HTERT RPE-1 (cell line): Measurements from ENCODE around the gene BRD3.

ENCODE experiments used
- in situ Hi-C: fragments of 300-500 bp; cut with MboI; formaldehyde crosslinking; loops from 4 replicates; pipeline ENCODE4 v1.14.3; 2020; ENCODE audit warnings: low sequenced_read_pairs

BRD3 gene

DNA sequence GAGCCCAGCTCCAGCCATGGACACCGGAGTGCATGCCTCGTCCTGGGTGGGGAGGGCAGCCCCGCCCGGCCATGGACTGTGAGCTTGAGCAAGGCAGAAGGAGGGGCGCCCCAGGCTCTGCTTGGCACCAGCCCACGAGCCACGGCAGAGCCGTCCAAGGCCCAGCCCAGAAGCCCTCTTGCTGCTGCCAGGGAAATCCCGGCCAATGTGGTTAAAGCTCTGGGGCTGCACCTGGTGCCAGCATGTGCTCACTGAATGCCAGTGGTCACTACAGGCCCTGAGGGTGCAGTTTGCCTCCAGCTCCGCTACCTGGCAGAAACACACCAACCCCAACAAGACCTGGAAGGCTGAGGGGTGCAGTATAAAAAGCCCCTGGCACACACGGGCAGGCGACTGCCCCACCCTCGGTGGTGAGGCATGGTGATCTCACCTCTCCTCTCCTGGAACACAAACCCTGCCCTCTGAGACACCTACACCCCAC, 11.8 kb downstream of the BRD3 start:
- in situ Hi-C loops: no loop called here

DNA sequence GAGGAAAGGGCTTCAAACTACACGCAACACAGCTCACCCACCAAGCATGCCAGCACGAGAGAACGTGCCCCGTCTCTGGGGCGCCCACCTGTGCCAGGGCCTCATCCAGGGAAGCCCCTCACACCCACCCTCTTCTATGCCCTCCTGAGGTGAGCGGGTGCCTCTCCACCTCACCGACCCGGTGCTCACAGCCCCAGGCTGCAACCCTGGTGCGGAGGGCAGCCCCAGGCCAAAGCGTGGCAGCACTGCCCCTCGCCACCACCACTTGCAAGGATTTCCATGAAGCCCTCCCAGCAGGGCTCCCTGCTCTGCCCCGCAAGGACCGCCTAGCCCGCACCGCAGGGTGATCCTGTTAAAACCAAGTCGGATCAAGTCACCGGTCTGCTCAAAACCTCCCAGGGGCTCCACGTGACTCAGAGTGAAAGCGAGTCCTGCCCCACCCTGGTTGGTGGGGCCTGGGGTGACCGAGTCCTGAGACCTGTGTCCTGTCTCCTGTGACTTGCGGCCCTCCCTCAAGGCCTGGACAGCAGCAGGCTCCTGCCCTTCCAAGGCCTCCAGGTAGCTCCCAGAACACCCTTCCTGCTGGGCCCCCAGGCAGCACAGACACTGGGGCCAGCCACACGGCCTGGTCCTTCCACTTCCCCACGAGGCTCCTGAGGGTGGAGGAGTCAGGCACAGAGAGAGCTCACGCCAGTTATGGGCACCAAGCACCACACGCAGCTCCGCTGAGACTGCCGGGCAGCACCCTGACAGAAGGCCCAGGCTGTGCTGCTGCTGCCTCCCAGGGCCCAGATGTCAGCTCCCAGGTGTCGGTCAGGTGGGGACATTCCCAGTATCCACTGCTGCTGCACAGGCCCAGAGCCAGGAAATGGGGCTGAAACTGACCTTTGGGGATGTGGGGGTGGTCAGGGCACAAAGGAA, 12.7 kb downstream of the BRD3 start:
- in situ Hi-C loops: no loop called here

DNA sequence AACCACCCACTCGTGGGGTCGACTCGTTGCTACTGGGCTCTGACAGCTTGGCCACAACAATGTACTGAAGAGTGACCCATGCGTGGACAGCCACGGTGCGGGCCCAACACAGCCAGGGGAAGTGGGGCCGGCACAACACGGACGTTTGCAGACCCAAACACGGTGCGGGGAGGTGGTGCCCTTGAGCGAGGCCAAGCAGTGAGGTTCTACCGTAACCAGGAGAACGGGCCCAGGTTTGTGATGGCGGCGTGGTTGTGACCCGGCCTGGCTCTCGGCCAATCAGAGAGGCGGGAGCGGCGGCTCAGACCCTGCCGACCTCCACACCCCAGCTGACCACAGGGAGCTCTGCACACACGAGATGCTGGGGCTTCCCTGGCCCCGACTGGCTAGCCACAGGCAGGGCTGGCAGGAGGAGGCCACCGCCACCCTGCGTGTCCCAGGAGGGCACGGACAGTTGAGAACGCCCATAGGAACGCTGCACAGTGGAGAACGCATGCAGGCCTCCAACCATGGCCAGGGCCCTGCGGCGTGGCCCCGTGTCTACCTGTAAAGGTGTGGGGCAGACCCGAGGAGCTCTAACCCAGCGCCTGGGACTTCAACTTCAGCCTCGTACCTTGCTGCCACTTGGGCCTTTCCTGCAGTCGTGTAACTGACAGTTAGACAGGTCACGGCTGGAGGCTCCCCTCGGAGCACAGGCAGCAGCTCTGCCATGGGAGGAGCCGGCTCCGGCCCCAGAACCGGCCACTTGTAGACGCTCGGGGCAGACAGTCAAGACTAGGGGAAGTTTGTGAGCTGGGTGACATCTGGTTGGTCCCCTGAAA, 13.7 kb downstream of the BRD3 start:
- in situ Hi-C loops: no loop called here

DNA sequence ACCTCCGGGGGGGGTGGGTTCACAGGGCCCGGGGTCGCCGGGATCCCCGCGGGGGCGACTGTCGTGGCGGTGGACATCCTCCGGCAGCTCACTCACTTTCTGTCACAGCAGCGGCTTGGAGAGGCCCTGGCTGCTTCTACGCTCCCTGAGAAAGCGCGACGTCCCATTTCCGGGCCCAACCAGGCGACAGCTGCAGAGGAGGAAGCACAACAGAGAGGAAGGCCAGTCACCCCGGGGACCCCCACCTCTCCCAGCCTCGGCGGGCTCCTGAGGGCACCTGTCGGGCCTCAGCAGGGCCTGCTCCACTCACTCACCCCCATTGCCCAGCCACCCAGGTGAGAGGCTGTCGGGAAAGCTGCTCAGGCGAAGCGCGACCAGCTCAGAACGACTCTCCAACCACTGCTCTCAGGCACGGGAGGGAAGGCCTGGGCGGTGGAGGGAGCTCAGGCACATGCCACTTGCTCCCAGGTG, 14.4 kb downstream of the BRD3 start:
- in situ Hi-C loops: no loop called here

DNA sequence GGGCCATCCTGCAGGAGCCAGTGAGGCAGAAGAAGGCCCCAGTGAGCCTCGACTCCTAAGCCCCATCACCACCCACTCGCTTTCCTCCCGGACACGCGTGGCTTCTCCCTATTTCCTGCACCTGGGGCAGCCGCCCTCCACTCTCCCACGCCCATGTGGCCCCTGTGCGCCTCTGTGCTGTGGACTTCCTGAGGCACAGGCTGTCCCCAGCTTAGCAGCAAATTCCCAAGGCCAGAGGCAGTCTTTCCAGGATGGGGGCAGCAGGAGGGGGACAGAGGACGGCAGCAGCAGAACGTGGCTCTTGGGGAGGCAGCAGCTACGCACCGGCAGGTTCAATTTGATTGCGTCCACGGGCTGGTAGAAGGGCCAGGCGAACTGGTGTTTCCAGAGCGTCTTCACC, 14.9 kb downstream of the BRD3 start:
- in situ Hi-C loops: no loop called here

DNA sequence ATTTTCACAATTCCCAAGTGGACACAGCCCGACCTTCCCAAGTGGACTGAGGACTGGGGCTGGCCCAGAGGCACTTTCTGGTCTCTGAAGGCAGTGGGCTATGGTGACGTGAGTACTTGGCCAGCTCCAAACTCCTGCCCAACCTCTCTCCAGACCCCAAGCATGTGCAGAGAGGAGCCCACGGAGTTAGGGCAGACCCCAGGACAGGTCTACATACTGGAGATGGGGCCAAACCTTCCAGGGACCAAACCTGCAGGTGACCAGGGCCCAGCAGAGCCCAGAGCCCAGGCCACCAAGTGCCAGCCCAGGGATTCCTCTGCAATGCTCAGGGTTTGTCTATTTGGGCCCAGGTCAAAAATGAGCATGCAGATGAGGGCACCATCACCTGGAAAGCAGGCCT, 15.3 kb downstream of the BRD3 start:
- in situ Hi-C loops: no loop called here

DNA sequence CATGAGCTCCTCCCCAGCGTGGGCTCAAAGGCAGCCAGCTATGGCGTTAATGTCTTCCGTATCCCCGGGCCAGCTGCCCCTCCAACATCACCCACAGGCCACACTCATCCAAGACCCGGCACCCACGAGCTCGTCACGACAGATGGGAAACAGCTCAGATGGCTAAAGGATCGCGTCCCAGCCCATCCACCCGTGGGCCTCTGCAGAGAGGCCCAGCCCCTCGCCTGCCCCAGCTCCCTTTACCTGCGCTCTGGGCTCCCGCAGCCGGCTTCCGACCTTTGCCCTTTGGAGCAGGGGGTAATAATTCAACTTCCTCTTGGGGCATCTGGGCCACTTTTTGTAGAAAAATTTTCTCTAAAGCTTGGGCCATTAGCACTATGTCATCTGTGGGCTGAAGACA, 16.5 kb downstream of the BRD3 start:
- in situ Hi-C loops: no loop called here

DNA sequence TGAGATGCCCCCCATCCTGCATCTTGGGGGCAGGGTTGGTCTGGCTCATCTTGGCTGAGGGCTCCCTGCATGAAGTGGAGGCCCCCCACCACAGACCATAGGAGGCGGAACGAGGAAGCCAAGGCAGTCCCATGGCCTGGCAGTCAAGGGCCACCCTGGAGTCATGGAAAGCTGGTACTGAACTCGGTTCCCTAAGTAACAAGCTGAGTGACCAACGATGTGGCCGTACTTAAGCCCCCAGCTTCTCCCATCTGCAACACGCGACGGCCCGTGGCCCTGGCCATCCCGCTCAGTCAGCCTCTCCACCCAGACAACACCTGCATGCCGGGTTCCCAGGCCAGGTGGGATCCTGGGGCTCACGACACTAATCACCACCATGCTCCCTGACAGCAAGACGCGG, 17.1 kb downstream of the BRD3 start:
- in situ Hi-C loops: no loop called here

DNA sequence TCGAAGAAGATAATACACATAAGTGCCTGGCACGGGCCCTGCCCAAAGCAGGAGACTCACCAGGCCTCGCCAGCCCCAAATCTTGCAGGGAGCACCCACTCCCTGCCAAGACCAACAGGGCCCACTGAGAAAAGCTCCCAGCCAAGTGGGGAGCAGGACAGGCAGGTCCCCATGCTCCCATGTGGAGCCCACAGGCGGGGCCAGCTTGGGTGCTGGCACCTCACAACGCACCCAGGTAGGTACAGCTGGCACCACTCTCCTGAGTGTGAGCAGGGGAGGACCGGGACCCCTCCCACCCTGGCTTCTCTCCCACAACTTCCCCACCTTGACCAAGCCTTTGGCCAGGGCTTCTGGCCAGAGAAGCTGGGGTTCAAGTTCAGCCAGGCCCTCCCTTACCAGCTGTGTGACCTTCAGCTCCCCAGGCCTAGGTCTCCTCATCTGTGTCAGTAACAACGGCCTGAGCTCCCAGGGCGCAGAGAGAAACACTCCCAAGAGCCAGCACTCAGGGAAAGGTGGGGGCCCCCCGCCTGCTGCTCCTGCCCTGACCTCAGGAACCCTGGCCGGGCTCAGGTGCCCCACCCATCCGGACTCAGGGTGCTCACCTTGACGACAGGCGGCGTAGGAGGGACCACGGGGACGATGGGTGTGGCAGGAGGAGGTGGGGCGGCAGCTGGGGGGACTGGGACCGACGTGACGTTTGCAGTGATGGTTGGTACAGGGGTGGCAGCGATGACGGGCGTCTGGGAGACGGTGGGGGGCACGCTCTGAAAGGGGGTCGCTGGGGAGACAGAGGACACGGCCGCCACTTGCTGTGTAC, 17.8 kb downstream of the BRD3 start:
- in situ Hi-C loops: no loop called here

DNA sequence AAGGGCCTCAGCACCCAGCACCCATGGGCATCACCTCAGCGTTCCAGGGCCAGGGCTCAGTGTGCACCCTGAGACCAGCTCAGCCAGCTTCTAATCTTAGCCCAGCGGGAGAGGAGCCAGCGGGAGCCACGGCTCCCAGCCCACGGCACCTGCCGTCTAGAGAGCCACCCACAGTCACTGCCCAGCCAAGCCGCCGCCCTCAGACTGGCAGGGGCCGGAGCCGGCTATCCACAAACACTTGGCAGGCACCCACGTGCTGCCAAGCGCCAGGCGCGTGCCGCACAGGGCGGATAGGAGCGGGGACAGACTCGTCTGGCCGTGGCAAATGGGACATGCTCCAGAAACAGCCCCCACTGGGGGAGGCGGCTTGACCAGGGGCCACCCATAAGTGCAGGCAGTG, 18.6 kb downstream of the BRD3 start:
- in situ Hi-C loops: no loop called here

DNA sequence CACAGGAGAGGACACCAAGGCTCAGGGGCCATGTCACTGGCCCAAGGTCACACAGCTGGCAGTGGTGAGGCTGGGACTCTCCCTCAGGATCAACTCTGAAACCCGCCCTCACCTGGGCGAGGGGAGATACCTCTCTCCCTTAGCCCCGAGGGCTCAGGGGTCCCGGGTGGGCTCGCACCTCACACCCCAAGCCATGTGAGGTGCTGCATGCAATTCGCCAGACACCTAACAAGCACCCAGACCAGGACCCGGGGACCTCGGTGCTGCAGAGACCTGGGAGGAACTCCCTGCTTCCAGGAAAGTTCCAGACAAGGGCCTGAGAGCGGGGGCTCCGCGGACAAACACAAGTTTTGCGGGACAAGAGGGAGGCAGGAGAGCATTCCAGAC, 19.3 kb downstream of the BRD3 start:
- in situ Hi-C loops: no loop called here

DNA sequence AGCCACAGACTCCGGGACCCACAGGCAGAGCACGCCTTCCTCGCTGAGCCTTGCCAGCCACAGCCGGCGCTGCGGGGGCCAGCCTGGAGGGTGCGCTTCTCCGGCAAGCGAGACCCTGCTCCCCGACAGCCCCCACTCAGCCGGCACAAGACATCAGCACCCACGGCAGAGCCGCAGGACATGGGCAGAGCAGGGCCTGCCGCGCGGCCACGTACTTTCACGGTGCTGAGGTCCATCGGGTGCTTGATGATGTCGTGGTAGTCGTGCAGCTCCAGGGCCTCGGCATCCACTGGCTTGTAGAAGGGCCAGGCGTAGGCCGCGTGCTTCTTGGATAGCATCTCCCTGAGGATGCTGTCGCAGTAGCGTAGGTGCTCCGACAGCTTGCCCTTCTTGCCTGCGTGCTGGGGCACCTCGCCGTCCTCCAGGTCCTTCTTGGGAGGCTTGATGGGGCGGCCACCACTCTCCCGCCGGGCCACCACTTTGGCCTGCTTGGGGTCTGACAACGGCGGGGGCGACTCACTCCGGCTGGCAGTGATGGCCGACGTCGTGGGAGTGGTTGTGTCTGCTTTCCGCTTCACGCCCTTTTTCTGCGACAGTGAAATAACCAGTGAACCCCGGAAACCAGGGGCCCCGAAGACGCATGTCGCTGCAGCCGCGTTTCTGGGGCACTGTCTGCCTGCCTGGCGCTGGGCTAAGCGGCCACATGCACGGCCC, 19.8 kb downstream of the BRD3 start:
- in situ Hi-C loops: no loop called here

DNA sequence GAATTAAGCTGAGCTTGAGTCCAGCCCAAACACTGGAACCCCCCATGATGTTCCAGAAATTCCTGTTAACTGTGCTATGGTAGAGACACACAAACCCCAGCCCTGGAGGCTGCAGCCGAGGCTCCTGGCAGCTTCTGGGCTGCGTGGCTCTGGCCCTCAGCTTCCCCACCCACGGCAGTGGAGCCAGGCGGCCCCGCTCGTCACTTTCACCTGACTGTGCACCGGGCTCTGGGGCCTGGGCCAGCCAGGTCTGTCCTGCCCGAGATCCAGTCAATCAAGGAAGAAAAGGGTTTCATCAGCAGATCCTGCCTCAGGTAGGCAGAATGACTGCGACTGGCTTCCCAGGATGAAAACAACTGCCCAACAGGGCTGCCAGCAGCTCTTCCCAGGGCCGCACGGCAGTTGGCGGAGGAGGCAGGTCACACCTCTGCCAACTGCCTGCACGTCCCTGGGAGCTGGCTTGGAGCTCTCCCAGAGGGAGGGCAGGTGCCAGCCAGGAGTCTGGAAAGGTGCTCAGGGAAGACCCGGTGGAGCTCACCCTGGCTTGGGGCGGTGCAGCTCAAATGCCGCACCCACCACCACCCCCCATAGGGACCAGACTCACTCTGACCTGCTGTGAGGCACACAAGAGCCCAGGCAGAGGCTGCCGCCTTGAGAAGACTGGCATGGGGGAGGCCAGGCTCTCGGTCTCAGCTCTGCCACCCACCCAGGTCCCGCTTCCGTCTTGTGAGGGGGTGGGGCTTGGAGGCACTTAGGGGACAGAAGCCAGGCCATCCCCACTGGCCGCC, 20.7 kb downstream of the BRD3 start:
- in situ Hi-C loops: no loop called here

DNA sequence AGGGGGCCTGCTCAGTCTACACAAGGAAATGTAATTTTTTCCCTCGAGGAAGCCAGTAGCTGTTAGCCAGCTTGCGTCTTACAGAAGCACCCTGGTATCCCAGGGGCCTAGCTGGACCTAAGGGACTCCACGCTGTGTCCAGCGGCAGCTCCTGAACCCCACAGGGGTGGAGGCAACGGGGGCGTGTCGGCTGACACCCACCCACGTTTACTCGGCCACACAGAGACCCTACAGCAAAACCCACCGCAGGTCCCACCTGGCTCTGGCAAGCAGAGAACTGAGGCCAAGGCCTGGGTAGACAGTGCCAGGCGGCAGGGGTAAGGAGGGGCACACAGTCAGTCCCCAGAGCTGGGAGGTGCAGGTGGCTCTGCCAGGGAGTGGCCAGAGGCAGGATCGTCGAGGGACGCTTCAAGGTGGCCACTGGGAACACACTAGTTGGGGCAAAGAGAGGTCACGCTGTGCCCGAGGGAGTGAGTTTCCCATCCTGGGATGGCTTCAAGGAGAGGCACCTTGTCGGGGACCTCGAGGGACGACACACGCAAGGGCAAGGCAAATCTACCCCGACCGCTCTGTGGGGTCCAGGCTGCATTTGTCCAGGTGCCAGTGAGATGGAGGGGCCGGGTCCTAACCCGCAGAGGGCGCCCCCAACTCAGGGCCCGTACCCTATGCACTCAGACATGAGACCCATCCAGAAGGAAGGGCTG, 21.8 kb downstream of the BRD3 start:
- in situ Hi-C loops: no loop called here

DNA sequence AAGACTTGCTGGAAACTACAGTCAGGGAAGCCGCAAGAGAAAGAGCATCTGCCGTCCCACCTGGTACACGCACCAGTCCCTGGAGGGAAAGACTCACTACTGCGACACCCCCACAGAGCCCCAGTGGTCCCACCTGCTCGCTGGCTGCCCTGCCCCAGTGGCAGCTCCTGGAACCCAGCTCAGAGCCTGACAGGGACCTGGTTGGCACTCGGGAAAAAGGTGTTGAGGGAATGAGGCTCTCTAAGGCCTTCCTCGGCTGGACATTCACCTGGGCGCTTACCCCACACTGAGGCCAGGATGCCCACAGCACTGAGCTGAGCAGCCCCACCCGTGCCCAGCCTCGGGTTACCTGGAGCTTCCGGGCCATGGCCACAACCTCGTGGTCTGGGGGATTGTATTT, 22.9 kb downstream of the BRD3 start:
- in situ Hi-C loops: no loop called here

DNA sequence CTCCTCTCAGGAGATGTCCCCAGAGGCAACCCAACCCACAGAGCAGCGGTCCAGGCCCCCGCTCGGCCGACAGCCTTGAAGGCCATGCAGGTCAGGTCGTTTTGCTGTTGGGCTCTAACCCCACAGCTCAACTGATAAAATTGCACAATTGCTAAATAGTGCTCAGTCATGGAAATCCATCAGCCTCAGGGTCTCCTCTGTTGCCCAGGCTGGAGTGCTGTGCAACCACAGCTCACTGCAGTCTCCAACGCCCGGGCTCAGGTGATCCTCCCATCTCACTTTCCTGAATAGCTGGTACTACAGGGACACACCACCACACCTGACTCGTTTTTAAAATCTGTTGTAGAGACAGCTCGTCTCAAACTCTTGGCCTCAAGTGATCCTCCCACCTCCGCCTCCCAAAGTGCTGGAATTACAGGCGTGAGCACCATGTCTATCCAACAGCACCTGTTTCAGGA, 24.3 kb downstream of the BRD3 start:
- in situ Hi-C loops: no loop called here

DNA sequence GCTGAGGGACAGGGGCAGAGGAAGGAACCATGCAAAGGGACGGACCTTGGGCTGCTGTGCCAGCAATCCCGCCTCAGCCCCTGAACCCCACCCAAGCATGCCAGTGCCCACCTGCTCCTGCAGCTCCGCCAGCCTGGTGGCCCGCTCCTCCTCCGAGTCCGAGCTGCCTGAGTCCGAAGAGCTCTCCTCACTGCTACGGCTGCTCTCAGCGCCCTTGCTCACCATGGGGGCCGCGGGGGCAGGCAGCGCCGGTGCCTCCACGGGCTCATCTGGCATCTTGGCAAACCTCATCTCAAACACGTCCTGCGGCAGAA, 26.2 kb downstream of the BRD3 start:
- in situ Hi-C loops: no loop called here

DNA sequence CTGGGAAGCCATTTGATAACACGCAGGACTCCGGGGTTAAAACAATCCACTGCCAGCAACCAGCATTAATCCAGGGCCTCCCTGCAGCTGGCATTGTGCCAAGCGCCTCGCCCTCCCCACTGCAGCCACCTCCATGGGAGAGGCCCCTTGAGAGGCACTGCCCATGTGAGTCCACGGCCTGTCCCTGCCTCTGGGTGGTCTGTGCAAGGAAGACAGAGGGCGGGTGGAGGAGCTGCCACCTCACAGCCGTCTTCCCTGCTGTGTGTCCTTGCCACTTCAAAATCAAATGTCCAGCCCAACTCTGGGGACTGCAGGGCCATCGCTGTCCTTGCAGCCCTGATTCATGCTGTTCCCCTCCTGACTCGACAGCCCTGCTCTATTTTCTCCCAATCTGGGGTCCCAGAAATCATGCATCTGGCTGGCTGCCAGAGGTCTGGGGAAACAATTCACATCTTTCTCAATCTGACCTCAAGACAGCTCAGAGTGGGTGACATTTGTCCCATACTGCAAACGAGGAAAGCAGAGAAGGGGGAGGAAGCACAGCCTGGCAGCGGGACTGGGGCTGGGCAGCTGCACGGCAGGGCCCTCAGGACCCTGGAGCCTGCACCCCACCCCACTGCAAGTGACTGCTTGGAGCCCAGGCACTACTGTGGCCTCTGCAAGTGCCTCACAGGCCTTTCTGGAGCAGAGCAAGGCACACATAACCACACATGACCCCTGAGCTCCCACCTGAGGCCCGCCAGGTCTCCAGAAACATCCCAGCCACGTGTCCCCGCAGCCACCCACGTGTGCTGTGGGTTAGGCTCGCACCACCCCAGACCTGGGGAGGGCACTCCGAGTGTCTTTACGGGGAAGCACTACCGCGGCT, 26.8 kb downstream of the BRD3 start:
- in situ Hi-C loops: no loop called here
